H9 (cell line): ENCODE measurements around the gene CAPN14. TPM values are rescaled to one million over a fixed set of nuclear protein-coding genes. Genes with fewer than 3 reads are reported as not detected.

Experiments used
- DNase-seq: peaks from one replicate; pipeline ENCODE4 v3.0.0-alpha.2; 2017
- H2AFZ ChIP-seq: one replicate; pipeline ENCODE4 v1.6.1; 2013; ENCODE audit warnings: mild to moderate bottlenecking, low read length, control low read depth, moderate library complexity
- H2AK5ac ChIP-seq: 2 replicates; pipeline ENCODE4 v1.6.1; 2013; ENCODE audit warnings: low read length, control low read depth, mixed read lengths; ENCODE audit not compliant: insufficient read length
- H2BK120ac ChIP-seq: one replicate; pipeline ENCODE4 v1.6.1; 2013; ENCODE audit warnings: low read depth, mild to moderate bottlenecking, low read length, control low read depth, inconsistent platforms; ENCODE audit not compliant: poor library complexity, severe bottlenecking
- H2BK12ac ChIP-seq: 2 replicates; pipeline ENCODE4 v1.6.1; 2013; ENCODE audit warnings: low read length, control low read depth, mixed read lengths, low read depth; ENCODE audit not compliant: insufficient read length
- H2BK15ac ChIP-seq: 2 replicates; pipeline ENCODE4 v1.6.1; 2013; ENCODE audit warnings: low read depth, low read length, control low read depth
- H2BK20ac ChIP-seq: one replicate; pipeline ENCODE4 v1.6.1; 2013; ENCODE audit warnings: low read depth, mild to moderate bottlenecking, low read length, control low read depth, inconsistent platforms; ENCODE audit not compliant: poor library complexity, severe bottlenecking
- H2BK5ac ChIP-seq: 2 replicates; pipeline ENCODE4 v1.6.1; 2013; ENCODE audit warnings: low read length, control low read depth, mixed read lengths; ENCODE audit not compliant: insufficient read length
- H3K14ac ChIP-seq: 2 replicates; pipeline ENCODE4 v1.6.1; 2013; ENCODE audit warnings: low read length, control low read depth; ENCODE audit not compliant: insufficient read depth
- H3K18ac ChIP-seq: 2 replicates; pipeline ENCODE4 v1.6.1; 2013; ENCODE audit warnings: low read depth, mild to moderate bottlenecking, mixed read lengths, low read length, control low read depth; ENCODE audit not compliant: insufficient read length
- H3K23ac ChIP-seq: 2 replicates; pipeline ENCODE4 v1.6.1; 2013; ENCODE audit warnings: low read length, control low read depth, mixed read lengths, low read depth; ENCODE audit not compliant: insufficient read length
- H3K23me2 ChIP-seq: 2 replicates; pipeline ENCODE4 v1.6.1; 2013; ENCODE audit warnings: low read depth, mild to moderate bottlenecking, mixed read lengths, low read length, control low read depth; ENCODE audit not compliant: insufficient read length, poor library complexity, severe bottlenecking
- H3K27ac ChIP-seq: 2 replicates; pipeline ENCODE4 v1.5.1; 2013; ENCODE audit warnings: low read length, control low read depth, mixed read lengths, low read depth; ENCODE audit not compliant: insufficient read length
- H3K27me3 ChIP-seq: 2 replicates; pipeline ENCODE4 v1.6.1; 2013; ENCODE audit warnings: low read length, control low read depth, inconsistent platforms; ENCODE audit not compliant: insufficient read depth
- H3K4ac ChIP-seq: 2 replicates; pipeline ENCODE4 v1.6.1; 2013; ENCODE audit warnings: low read depth, mild to moderate bottlenecking, control low read depth, inconsistent platforms, low read length, moderate library complexity
- H3K4me1 ChIP-seq: 2 replicates; pipeline ENCODE4 v1.6.1; 2013; ENCODE audit warnings: low read length, control low read depth, inconsistent platforms; ENCODE audit not compliant: insufficient read depth
- H3K4me2 ChIP-seq: 2 replicates; pipeline ENCODE4 v1.6.1; 2013; ENCODE audit warnings: low read length, control low read depth, mixed read lengths; ENCODE audit not compliant: insufficient read length, insufficient read depth
- H3K56ac ChIP-seq: 2 replicates; pipeline ENCODE4 v1.6.1; 2013; ENCODE audit warnings: low read depth, mild to moderate bottlenecking, mixed read lengths, low read length, control low read depth; ENCODE audit not compliant: insufficient read length
- H3K79me1 ChIP-seq: 2 replicates; pipeline ENCODE4 v1.6.1; 2013; ENCODE audit warnings: low read depth, mild to moderate bottlenecking, moderate library complexity, low read length, control low read depth, inconsistent platforms; ENCODE audit not compliant: insufficient read depth, poor library complexity, severe bottlenecking
- H3K79me2 ChIP-seq: 2 replicates; pipeline ENCODE4 v1.6.1; 2013; ENCODE audit warnings: low read length, control low read depth, inconsistent platforms; ENCODE audit not compliant: insufficient read depth
- H3K9ac ChIP-seq: 2 replicates; pipeline ENCODE4 v1.6.1; 2013; ENCODE audit warnings: low read length, control low read depth, mixed read lengths; ENCODE audit not compliant: insufficient read length; ENCODE audit errors: extremely low read depth
- H3K9me3 ChIP-seq: one replicate; pipeline ENCODE4 v1.6.1; 2013; ENCODE audit warnings: low read depth, low read length, inconsistent platforms; ENCODE audit not compliant: control insufficient read depth
- H3T11ph ChIP-seq: one replicate; pipeline ENCODE4 v1.6.1; 2013; ENCODE audit warnings: mild to moderate bottlenecking, low read length, control low read depth, inconsistent platforms
- H4K20me1 ChIP-seq: one replicate; pipeline ENCODE4 v1.6.1; 2013; ENCODE audit not compliant: control insufficient read depth, insufficient read length, insufficient read depth
- H4K5ac ChIP-seq: 2 replicates; pipeline ENCODE4 v1.6.1; 2013; ENCODE audit warnings: low read depth, mild to moderate bottlenecking, mixed read lengths, low read length, control low read depth; ENCODE audit not compliant: insufficient read length
- H4K8ac ChIP-seq: replicated peaks from 2 replicates; pipeline ENCODE4 v1.6.1; 2013; ENCODE audit warnings: low read length, control low read depth, mixed read lengths, low read depth; ENCODE audit not compliant: insufficient read length
- H4K91ac ChIP-seq: 2 replicates; pipeline ENCODE4 v1.6.1; 2013; ENCODE audit warnings: low read depth, mild to moderate bottlenecking, moderate library complexity, mixed read lengths, low read length, control low read depth; ENCODE audit not compliant: insufficient read length
- H3K27ac Mint-ChIP-seq, 3 experiments: 2 replicates in 2 of 3; 3 replicates in 1 of 3; pipeline ENCODE4 v1.8.0; 2020 to 2021; ENCODE audit warnings: mixed read lengths in 3 of 3, mild to moderate bottlenecking in 1 of 3, moderate library complexity in 1 of 3
- H3K27me3 Mint-ChIP-seq: 2 replicates; pipeline ENCODE4 v1.8.0; 2021; ENCODE audit warnings: low read depth, mild to moderate bottlenecking, moderate library complexity, mixed read lengths
- H3K36me3 Mint-ChIP-seq, 3 experiments: 2 replicates in 2 of 3; 3 replicates in 1 of 3; pipeline ENCODE4 v1.8.0; 2020 to 2021; ENCODE audit warnings: low read depth in 3 of 3, mixed read lengths in 3 of 3; ENCODE audit not compliant: insufficient read depth in 1 of 3
- H3K4me1 Mint-ChIP-seq, 2 experiments: 2 replicates each; pipeline ENCODE4 v1.8.0; 2020; ENCODE audit warnings: mixed read lengths in 2 of 2
- H3K4me3 Mint-ChIP-seq, 2 experiments: 2 replicates in 1 of 2; 3 replicates in 1 of 2; pipeline ENCODE4 v1.8.0; 2020 to 2021; ENCODE audit warnings: mild to moderate bottlenecking in 2 of 2, mixed read lengths in 2 of 2, moderate library complexity in 1 of 2
- H3K9me3 Mint-ChIP-seq, 2 experiments: 2 replicates in 1 of 2; 3 replicates in 1 of 2; pipeline ENCODE4 v1.8.0; 2020; ENCODE audit warnings: mild to moderate bottlenecking in 2 of 2, mixed read lengths in 2 of 2, moderate library complexity in 1 of 2
- CTCF ChIP-seq: fragments of 200-600 bp; sonication (generic); conservative IDR thresholded peaks from 3 replicates; pipeline ENCODE4 v1.8.0; 2021; ENCODE audit warnings: antibody characterized with exemption, mild to moderate bottlenecking
- WGBS: extraction: QIAGEN DNeasy Blood & Tissue Kit; methylation state at CpG from one replicate; pipeline ENCODE4 v1.1.7; 2013; ENCODE audit warnings: missing lambda C conversion rate, low lambda C conversion rate, mixed read lengths; ENCODE audit not compliant: insufficient read length; ENCODE audit errors: extremely low coverage; 5-methylcytosine and 5-hydroxymethylcytosine counted together
- total RNA-seq: library from RNA; stranded (reverse); gene quantifications from 2 replicates; pipeline ENCODE4 v1.2.1, GENCODE V29; 2021

CAPN14 gene
- total RNA-seq, 1 experiment from 2014 or later = 0.09 TPM

- no peaks in the 10 kb centered on the region for H3K4me1 ChIP-seq
- H3K14ac ChIP-seq = no peak overlapping the region
- Mint-ChIP-seq H3K4me3 (no peak overlapping the region), H3K36me3 (no peaks in the 10 kb centered on the region), H3K9me3 (no peaks in the 10 kb centered on the region; a peak in 1 of 5 replicates), H3K27ac (no peak overlapping the region), H3K4me1 (no peaks in the 10 kb centered on the region), H3K27me3 (peaks cover 13% of the 10 kb centered on the region)
- H3T11ph ChIP-seq = no peak overlapping the region
- no peak overlapping the region for H2BK15ac ChIP-seq
- no peak overlapping the region for H4K5ac ChIP-seq
- no peak overlapping the region for H3K4ac ChIP-seq
- H2AK5ac ChIP-seq = no peak overlapping the region
- H3K56ac ChIP-seq = no peak overlapping the region
- no CpG with 5 or more reads among the region's 6 CpGs for WGBS
- no peaks in the 10 kb centered on the region for H3K23me2 ChIP-seq
- no peak overlapping the region for H4K91ac ChIP-seq
- H3K9me3 ChIP-seq = no peaks in the 10 kb centered on the region
- DNase-seq = no peak
- H3K27me3 ChIP-seq = no peaks in the 10 kb centered on the region
- H3K79me2 ChIP-seq = no peaks in the 10 kb centered on the region
- TF ChIP-seq CTCF = peak; percentile 52; the same call in 2 of the 3 replicates
- H2BK5ac ChIP-seq = no peak overlapping the region
- H2AFZ ChIP-seq = no peak overlapping the region
- H3K79me1 ChIP-seq = no peaks in the 10 kb centered on the region
- H2BK12ac ChIP-seq = no peak overlapping the region
- no peak overlapping the region for H3K23ac ChIP-seq
- H2BK120ac ChIP-seq = no peak overlapping the region
- no peak overlapping the region for H3K27ac ChIP-seq
- no peak overlapping the region for H3K18ac ChIP-seq
- H2BK20ac ChIP-seq = no peak overlapping the region
- no peak overlapping the region for H3K4me2 ChIP-seq
- H3K9ac ChIP-seq = no peak overlapping the region
- no peaks in the 10 kb centered on the region for H4K20me1 ChIP-seq
- H4K8ac ChIP-seq = no peak overlapping the region
Observed at GRCh38 chr2:31151501-31151900, 65.8 kb downstream of the CAPN14 start.
